GM12872 (cell line): Measurements from ENCODE around the gene STXBP6.

Experiments
- TF ChIP-seq, protein P1 (sequence below): IDR thresholded peaks from 3 replicates; pipeline ENCODE4 v1.5.1; 2011; ENCODE audit warnings: low read depth, mild to moderate bottlenecking, low read length, moderate library complexity; ENCODE audit not compliant: insufficient read depth

The STXBP6 gene

DNA sequence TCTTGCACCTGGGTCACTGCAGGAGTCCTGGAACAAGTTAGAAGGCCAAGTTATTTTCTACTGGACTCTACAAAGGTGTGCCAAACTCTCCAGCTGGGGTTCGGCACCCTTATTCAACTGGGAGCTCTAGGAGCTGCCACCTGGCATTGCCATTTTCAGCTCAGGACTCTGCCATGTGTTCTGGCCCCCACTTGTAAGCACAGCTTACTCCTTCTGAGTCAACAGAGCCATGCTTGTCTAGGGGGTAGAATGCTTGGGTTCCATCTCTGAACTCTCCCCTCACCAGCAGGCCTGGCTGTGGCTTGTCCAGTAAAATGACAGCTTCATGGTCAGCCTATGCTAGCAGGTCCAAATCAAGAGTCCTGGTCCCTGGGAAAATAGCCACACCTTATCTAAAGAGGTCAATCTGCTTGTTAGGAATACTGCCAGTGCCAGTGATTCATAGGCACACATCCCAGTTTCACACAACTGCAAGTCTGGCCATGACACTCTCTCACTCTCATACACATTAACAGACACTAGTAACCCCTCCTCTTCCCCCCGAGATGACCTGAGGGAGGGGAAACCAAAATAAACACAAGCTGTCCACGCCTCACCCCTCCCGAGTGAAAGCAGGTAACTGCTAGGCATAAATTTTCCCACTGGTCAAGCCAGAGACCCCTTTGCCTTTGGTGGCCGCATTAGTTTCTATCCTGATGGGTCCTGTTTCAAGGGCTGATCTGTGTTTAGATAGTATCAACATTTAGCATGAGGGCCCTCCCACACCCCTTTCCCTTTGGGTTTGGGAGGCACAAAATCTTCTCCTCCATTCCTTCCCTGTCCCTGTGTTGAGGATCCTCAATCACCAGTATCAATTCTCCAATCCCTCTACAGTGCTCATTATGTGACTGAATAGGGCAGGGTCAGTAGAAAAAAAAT, 233.7 kb downstream of the STXBP6 start:
- TF ChIP-seq, protein P1, sequence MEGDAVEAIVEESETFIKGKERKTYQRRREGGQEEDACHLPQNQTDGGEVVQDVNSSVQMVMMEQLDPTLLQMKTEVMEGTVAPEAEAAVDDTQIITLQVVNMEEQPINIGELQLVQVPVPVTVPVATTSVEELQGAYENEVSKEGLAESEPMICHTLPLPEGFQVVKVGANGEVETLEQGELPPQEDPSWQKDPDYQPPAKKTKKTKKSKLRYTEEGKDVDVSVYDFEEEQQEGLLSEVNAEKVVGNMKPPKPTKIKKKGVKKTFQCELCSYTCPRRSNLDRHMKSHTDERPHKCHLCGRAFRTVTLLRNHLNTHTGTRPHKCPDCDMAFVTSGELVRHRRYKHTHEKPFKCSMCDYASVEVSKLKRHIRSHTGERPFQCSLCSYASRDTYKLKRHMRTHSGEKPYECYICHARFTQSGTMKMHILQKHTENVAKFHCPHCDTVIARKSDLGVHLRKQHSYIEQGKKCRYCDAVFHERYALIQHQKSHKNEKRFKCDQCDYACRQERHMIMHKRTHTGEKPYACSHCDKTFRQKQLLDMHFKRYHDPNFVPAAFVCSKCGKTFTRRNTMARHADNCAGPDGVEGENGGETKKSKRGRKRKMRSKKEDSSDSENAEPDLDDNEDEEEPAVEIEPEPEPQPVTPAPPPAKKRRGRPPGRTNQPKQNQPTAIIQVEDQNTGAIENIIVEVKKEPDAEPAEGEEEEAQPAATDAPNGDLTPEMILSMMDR: no peak

DNA sequence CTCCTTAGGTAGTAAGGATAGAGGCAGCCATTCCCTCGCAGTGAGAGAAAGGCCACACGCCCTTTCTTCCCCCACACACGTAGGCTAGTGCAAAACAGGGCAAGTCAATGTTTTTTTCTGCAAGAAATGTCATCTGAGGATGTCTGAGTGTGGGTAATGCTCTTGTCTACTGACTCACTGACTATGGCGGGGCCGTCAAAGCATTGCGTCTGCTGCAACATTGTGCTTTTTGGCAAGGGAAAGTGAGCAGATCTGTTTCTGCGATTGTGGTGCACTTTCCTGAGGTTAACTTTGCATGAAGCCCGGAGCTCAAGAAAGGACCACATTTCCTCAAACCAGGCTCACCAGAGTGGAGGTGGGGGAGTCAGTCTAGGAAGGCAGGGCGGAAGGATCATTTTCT, 234.4 kb downstream of the STXBP6 start:
- TF ChIP-seq, protein P1: no peak

DNA sequence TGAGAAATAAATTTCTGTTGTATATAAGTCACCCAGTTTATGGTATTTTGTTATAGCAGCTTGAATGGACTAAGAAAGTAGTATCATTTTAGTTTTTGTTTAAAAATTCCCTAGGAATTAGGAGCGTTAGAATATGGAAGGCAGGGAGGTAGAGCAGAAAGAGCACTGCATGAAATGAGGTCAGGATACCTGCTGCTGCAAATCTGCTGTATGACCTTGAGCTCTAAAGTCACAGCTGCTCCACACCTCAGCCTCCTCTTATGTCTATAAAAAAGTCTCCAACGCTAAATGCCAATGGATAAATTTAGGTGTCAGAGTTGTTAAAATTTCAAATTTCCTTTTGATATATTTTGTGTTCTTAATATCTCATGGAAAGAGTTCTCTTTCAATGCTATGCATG, 235.0 kb downstream of the STXBP6 start:
- TF ChIP-seq, protein P1: no peak

DNA sequence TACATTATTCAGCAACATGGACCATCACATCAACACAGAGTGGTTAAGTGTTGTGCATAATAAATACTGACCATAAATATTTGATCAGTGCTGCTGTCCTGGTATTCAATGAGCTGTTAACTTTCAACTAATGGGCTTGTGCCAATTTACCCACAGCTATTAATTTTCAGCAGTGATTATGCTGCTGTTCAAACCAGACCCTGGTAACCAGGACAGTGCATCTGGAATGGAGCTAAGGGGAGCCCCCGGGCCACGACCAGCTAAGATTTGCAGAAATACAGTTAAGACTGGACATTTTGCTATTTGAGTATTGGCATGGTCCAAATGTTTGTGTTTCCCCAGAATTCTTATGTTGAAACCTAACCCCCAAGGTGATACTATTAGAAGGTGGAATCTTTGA, 235.6 kb downstream of the STXBP6 start:
- TF ChIP-seq, protein P1: no peak

DNA sequence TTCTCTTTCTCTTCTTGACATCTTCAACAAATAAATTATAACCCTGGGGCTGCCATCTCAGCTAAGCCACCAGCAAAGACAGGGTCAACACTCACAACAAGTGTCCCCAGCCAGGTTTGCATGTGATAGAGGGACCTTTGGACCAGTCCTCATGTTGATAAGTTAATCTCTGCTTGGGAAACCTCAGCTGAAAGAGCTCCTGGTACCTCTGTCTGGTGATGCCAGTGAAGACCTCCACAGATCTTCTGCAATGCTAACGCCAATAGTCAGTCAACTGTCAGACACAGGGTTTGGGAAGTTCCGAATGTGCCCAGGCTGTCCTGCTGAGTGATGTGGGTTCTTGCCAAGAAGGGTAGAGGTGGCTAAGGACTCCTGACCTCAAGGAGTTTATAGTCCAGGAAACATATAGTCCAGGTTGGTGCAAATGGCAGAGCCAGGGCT, 236.1 kb downstream of the STXBP6 start:
- TF ChIP-seq, protein P1: no peak

DNA sequence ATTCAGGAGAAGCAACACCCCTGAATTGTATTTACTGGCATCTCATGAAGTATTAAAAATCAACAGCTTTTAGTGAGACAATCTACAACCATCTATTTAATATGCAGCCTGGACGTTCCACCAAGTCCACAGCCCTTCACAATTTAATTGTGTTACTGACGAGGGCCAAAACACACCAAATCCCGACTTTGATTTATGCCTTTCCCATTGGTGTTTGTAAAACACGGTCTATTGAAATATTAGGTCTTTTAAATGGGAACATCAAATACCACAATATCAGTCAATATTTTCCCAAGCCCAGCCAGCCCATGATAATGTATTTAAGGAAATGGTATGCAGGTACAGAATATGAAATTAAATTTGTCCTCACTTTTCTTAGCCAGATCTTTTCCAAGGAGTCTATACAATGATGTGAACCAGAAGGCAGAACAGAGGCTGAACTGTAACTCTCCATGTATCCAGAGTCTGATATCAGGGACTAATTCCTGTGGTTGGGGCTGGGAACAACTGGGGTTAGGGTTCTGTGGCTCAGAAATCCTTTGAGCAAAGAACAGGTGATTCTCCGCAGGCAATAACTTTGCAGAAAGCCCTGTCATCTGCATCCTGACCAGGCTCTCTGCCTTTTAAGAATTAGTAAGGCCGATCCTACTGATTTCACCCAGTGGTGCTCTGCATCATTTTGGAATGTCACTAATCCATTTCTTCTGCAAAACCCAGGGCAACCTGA, 236.7 kb downstream of the STXBP6 start:
- TF ChIP-seq, protein P1: no peak

DNA sequence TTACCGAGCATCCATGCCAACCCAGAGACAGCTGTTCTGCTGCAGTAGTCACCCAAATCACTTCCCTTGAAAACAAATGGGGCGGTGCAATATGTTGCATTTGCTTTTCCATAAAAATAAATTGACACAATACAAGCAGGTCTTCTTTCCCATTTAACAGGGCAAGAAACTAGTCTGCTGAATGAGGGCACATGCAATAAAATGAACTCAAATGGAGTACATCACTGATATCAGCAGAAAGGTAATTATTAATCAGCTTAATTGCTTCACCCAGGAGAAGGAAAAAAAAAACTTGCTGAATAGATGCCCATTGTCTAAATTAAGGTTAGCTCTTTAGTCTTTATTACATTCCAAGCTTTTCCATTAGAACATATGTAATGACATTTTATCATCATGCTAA, 240.8 kb downstream of the STXBP6 start:
- TF ChIP-seq, protein P1: no peak
